Measurements from ENCODE around the gene GPATCH1.

The GPATCH1 gene

DNA sequence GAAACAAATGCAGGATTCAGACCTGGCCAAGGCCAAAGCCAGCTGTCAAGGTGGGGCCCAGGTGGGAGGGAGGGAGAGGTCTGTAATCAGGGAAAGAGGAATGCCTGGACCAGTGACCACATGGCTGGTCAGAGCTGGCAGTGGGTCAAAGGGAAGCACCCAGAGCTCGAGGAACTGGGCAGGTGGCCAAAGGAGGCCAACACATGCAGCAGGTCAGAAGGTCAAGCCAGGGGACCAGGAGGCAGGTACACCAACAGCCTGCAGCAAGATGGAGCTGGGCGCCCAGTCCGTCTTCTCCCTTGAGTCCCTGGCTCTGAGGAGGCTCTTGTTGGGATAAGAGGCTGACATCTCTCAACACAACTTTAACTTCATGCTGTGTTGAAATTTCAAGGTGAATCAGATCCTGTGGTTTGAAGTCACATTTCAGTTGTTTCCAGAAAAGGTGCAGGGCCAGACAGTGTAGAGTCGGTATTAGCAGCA lies 17.1 kb downstream of the GPATCH1 start:
- H3K4me3 ChIP-seq (ENCODE audit: low read depth, low read length) = no peak overlapping the region
- no peak for DNase-seq (ENCODE audit: low read depth)
- TF ChIP-seq, protein P1, sequence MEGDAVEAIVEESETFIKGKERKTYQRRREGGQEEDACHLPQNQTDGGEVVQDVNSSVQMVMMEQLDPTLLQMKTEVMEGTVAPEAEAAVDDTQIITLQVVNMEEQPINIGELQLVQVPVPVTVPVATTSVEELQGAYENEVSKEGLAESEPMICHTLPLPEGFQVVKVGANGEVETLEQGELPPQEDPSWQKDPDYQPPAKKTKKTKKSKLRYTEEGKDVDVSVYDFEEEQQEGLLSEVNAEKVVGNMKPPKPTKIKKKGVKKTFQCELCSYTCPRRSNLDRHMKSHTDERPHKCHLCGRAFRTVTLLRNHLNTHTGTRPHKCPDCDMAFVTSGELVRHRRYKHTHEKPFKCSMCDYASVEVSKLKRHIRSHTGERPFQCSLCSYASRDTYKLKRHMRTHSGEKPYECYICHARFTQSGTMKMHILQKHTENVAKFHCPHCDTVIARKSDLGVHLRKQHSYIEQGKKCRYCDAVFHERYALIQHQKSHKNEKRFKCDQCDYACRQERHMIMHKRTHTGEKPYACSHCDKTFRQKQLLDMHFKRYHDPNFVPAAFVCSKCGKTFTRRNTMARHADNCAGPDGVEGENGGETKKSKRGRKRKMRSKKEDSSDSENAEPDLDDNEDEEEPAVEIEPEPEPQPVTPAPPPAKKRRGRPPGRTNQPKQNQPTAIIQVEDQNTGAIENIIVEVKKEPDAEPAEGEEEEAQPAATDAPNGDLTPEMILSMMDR (IDR thresholded peaks at IDR 0.05; ENCODE audit: low read depth, low read length) = no peak
- TF ChIP-seq, protein P2, sequence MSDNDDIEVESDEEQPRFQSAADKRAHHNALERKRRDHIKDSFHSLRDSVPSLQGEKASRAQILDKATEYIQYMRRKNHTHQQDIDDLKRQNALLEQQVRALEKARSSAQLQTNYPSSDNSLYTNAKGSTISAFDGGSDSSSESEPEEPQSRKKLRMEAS (IDR thresholded peaks at IDR 0.05; ENCODE audit: low read depth, low read length) = no peak
- TF ChIP-seq MYC (IDR thresholded peaks at IDR 0.05; ENCODE audit: low read depth, low read length) = no peak

DNA sequence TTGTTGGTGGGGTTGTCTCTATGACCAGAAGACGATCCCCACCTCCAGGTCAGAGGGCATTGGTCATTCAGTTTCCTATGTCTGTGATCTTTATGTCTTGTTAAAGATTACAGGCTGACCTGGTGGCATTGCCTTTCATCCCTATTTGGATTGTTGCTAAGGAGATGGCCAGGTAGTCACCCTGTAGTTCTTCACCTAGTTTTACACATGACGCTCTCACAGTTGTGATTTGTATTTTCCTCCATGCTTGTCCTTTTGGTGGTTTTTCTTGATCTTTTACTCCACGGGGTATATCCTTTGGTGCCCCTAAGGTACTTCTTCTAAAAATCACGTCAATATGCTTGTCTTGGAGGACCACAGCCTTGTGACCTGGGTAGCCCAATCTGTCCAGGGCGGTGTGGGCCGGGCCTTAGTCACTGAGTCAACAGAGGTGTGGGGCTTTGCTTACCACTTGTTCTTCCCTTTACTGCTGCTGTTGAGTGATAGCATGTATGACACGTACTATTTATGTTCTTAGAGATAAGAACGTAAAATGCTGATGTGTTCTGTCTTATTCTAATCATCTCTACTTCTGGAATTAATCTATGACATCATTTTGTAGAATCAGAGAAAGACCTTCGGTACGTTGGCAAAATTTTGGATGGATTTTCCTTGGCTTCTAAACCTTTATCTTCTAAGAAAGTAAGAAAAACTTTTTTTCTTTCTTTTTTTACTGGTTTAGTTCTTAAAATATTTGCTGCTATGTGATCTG lies 20.1 kb downstream of the GPATCH1 start:
- TF ChIP-seq MYC (IDR thresholded peaks at IDR 0.05; ENCODE audit: low read depth, low read length) (no peak), POLR2A (IDR thresholded peaks at IDR 0.05; ENCODE audit: extremely low read depth, insufficient read length) (no peak)
- TF ChIP-seq, protein P1 (IDR thresholded peaks at IDR 0.05; ENCODE audit: low read depth, low read length) = no peak
- TF ChIP-seq, protein P2 (IDR thresholded peaks at IDR 0.05; ENCODE audit: low read depth, low read length) = no peak
- no peak for DNase-seq (ENCODE audit: low read depth)
- H3K4me3 ChIP-seq (ENCODE audit: low read depth, low read length) = no peak overlapping the region

DNA sequence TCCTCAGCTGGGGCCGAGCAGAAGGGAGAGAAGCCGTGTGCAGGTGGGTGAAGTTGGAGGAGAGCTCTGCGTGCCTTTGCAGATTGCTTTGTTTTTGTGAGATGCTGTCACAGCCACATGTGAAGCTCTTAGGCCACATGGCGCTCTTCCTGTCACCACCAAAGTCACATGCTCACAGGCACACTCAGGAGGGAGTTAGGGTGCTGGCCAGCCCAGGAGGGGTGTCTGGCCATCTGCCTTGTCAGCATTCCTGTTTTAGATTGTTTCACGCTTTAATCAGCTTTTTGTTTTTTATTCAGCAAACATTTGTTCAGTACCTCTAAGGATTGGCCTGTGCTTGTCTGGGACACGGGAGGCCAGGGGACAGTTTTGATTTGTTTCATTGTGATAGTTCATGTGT lies 21.9 kb downstream of the GPATCH1 start:
- H3K4me3 ChIP-seq (ENCODE audit: low read depth, low read length) = no peak overlapping the region
- no peak for DNase-seq (ENCODE audit: low read depth)
- no peak for TF ChIP-seq POLR2A (IDR thresholded peaks at IDR 0.05; ENCODE audit: extremely low read depth, insufficient read length)
- TF ChIP-seq, protein P1 (IDR thresholded peaks at IDR 0.05; ENCODE audit: low read depth, low read length) = no peak
- TF ChIP-seq MYC (IDR thresholded peaks at IDR 0.05; ENCODE audit: low read depth, low read length) = no peak
- TF ChIP-seq, protein P2 (IDR thresholded peaks at IDR 0.05; ENCODE audit: low read depth, low read length) = no peak

DNA sequence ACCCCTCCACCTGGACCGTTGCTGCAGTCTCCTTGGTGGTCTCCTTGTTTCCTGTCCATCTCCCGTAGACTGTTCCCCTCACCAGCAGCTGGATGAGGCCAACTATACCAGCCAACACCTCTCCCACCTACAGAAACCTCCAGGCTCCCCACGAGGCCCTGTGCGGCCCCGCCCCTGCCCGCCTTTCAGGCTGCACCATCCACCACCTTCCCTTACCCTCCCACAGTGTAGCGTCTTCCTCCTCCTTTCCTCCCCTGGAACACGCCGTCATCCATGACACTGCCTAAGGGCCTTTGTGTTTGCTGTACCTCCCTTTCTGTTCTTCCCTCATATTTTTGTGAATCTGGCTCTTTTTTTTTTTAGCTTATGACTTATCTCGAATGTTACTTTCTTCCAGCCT lies 27.2 kb downstream of the GPATCH1 start:
- no peak overlapping the region for H3K4me3 ChIP-seq (ENCODE audit: low read depth, low read length)
- no peak for DNase-seq (ENCODE audit: low read depth)
- no peak for TF ChIP-seq MYC (IDR thresholded peaks at IDR 0.05; ENCODE audit: low read depth, low read length)
- TF ChIP-seq POLR2A (IDR thresholded peaks at IDR 0.05; ENCODE audit: extremely low read depth, insufficient read length) = no peak
- TF ChIP-seq, protein P2 (IDR thresholded peaks at IDR 0.05; ENCODE audit: low read depth, low read length) = no peak
- TF ChIP-seq, protein P1 (IDR thresholded peaks at IDR 0.05; ENCODE audit: low read depth, low read length) = no peak

DNA sequence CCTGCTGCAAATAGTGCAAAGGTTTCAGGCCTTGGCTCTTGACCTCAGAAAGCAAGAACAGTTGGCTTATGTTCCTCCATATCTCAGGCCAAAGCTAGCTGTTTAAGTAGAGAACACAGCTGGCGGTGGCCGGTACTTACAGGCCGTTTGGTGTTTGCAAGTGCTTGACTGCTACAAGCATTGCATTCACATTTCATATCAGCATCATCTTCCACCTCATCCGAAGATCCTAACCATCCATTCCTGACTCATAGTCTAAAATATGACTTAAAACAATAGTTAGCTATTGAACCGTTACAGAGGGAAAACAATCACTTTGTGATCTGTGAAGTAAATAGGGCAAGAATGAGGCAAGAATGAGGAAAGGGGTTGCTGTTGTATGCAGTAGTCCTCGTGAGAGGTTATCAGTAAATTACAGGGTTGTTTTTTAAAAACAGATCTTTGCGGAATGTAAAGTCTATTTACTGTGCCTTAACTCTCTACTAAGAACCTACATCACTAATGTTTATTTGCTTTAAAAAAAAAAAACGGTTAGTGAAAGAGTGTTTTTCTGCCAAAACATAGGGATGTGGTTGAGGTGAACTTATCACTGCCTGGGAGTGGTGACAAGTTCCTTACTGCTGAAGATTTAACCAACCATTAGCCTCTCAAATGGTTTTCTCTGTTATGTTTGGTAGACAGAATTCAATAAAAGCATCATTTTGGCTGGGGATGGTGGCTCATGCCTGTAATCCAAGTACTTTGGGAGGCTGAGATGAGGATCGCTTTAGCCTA lies 29.3 kb downstream of the GPATCH1 start:
- no peak overlapping the region for H3K4me3 ChIP-seq (ENCODE audit: low read depth, low read length)
- TF ChIP-seq MYC (IDR thresholded peaks at IDR 0.05; ENCODE audit: low read depth, low read length) (no peak), POLR2A (IDR thresholded peaks at IDR 0.05; ENCODE audit: extremely low read depth, insufficient read length) (no peak)
- TF ChIP-seq, protein P2 (IDR thresholded peaks at IDR 0.05; ENCODE audit: low read depth, low read length) = no peak
- TF ChIP-seq, protein P1 (IDR thresholded peaks at IDR 0.05; ENCODE audit: low read depth, low read length) = no peak
- no peak for DNase-seq (ENCODE audit: low read depth)

All from NB4 (cell line).